OCI-LY7 (cell line): ENCODE data around the gene PDZD2. TPM values are rescaled to one million over a fixed set of nuclear protein-coding genes. Genes with fewer than 3 reads are reported as not detected.

Experiments used
- BruUV-seq: library from RNA; stranded (reverse); fragments of 400-500 nt; replicated peaks from 2 replicates; lab custom pipeline; 2021; lab: Mats Ljungman, UMichigan
- CTCF ChIA-PET: fragments of 300-600 bp; sonication (Branson Sonifier 250); formaldehyde crosslinking; loops from one replicate; lab custom pipeline; 2022; ENCODE audit warnings: antibody characterized with exemption; ENCODE audit not compliant: unreplicated experiment; lab: Charles Lee
- POLR2A ChIA-PET: fragments of 300-600 bp; sonication (Branson Sonifier 250); formaldehyde crosslinking; loops from one replicate; lab custom pipeline; 2022; ENCODE audit warnings: antibody characterized with exemption; lab: Charles Lee
- DNase-seq: peaks from one replicate; pipeline ENCODE4 v3.0.0-alpha.2; 2015; ENCODE audit warnings: low spot score
- H2AFZ ChIP-seq: fragments of 200-600 bp; sonication (generic), shearing (Covaris generic); 2 replicates; pipeline ENCODE4 v1.6.1; 2014; ENCODE audit warnings: mild to moderate bottlenecking, antibody characterized with exemption, low read length, moderate library complexity
- H3K27ac ChIP-seq: fragments of 200-600 bp; sonication (generic); 2 replicates; pipeline ENCODE4 v1.5.1; 2014; ENCODE audit warnings: mixed run types, low read depth, mild to moderate bottlenecking, moderate library complexity, low read length, inconsistent platforms; ENCODE audit not compliant: poor library complexity, severe bottlenecking
- H3K36me3 ChIP-seq: fragments of 200-600 bp; sonication (generic); 2 replicates; pipeline ENCODE4 v1.6.1; 2014; ENCODE audit warnings: mild to moderate bottlenecking, antibody characterized with exemption, low read length, moderate library complexity, mixed read lengths; ENCODE audit not compliant: insufficient read depth
- H3K4me1 ChIP-seq: fragments of 200-600 bp; sonication (generic); 2 replicates; pipeline ENCODE4 v1.5.1; 2014; ENCODE audit warnings: mild to moderate bottlenecking, low read length; ENCODE audit not compliant: insufficient read depth, poor library complexity, severe bottlenecking
- H3K4me2 ChIP-seq: fragments of 200-600 bp; sonication (generic); 2 replicates; pipeline ENCODE4 v1.6.1; 2014; ENCODE audit warnings: mild to moderate bottlenecking, low read length
- H3K4me3 ChIP-seq: fragments of 200-600 bp; sonication (generic); 2 replicates; pipeline ENCODE4 v1.5.1; 2014; ENCODE audit warnings: mild to moderate bottlenecking, low read depth, low read length; ENCODE audit not compliant: poor library complexity, severe bottlenecking
- H3K79me2 ChIP-seq: fragments of 200-600 bp; sonication (generic); 2 replicates; pipeline ENCODE4 v1.6.1; 2016; ENCODE audit warnings: low read depth, mild to moderate bottlenecking, low read length, moderate library complexity, mixed read lengths; ENCODE audit not compliant: insufficient read depth
- H3K9me2 ChIP-seq: fragments of 200-600 bp; sonication (generic); 2 replicates; pipeline ENCODE4 v1.6.1; 2016; ENCODE audit warnings: mild to moderate bottlenecking, low read length, mixed read lengths; ENCODE audit not compliant: insufficient read depth
- H3K9me3 ChIP-seq: fragments of 200-600 bp; sonication (generic); 2 replicates; pipeline ENCODE4 v1.6.1; 2014; ENCODE audit warnings: mild to moderate bottlenecking, mixed run types, low read length, mixed read lengths
- H4K20me1 ChIP-seq: fragments of 200-600 bp; sonication (generic); 2 replicates; pipeline ENCODE4 v1.6.1; 2014; ENCODE audit warnings: mild to moderate bottlenecking, antibody characterized with exemption, low read length, moderate library complexity, mixed read lengths; ENCODE audit not compliant: insufficient read depth
- CTCF ChIP-seq: fragments of 200-600 bp; sonication (generic); conservative IDR thresholded peaks from 2 replicates; pipeline ENCODE4 v1.5.1; 2014; ENCODE audit warnings: mild to moderate bottlenecking, antibody characterized with exemption, low read length, moderate library complexity, mixed read lengths
- EZH2phosphoT487 ChIP-seq: fragments of 200-600 bp; sonication (generic); IDR thresholded peaks from 2 replicates; pipeline ENCODE4 v1.6.1; 2018; ENCODE audit warnings: low read depth, borderline replicate concordance, mild to moderate bottlenecking, mixed run types, antibody characterized with exemption, low read length, moderate library complexity, mixed read lengths
- intact Hi-C: fragments of 100-400 bp; cut with micrococcal nuclease; formaldehyde crosslinking; loops from one replicate; pipeline ENCODE4 v1.10.0; 2022; ENCODE audit not compliant: unreplicated experiment
- total RNA-seq, 2 experiments: library from RNA; depleted of rRNA in 1 of 2; stranded (reverse); fragments of >200 nt in 1 of 2; shearing (Covaris generic) in 1 of 2; gene quantifications; 2 replicates each; pipeline ENCODE4 v1.2.3, GENCODE V29; 2014 to 2022

PDZD2 gene
- total RNA-seq, 2 experiments from 2014 or later: 8.6 to 10.6 TPM

GRCh38 chr5:31733371-31733770, 94.4 kb downstream of the PDZD2 start:
- Histone ChIP-seq H3K9me3 (no peaks in the 10 kb centered on the region), H3K36me3 (no peaks in the 10 kb centered on the region), H3K79me2 (no peaks in the 10 kb centered on the region), H3K27ac (no peak overlapping the region), H3K4me1 (no peaks in the 10 kb centered on the region), H3K9me2 (no peaks in the 10 kb centered on the region), H3K4me2 (no peak overlapping the region), H2AFZ (no peak overlapping the region), H4K20me1 (no peaks in the 10 kb centered on the region), H3K4me3 (no peak overlapping the region)
- DNase-seq: no peak
- TF ChIP-seq EZH2phosphoT487 (no peak), CTCF (no peak)
- POLR2A ChIA-PET: interaction anchor here (1.3 kb wide), 1 partner anchor 11 kb away, joined by 4 read pairs; no protein-coding TSS in a partner anchor
- intact Hi-C loops: no loop called here
- no TSS peak for BruUV-seq
- CTCF ChIA-PET: no interaction called here

GRCh38 chr5:31736127-31736526, 97.2 kb downstream of the PDZD2 start:
- Histone ChIP-seq H3K4me2 (no peak overlapping the region), H4K20me1 (no peaks in the 10 kb centered on the region), H3K36me3 (no peaks in the 10 kb centered on the region), H3K27ac (no peak overlapping the region), H3K4me3 (no peak overlapping the region), H3K4me1 (no peaks in the 10 kb centered on the region), H3K9me2 (no peaks in the 10 kb centered on the region), H3K79me2 (no peaks in the 10 kb centered on the region), H2AFZ (no peak overlapping the region), H3K9me3 (no peaks in the 10 kb centered on the region)
- no peak for TF ChIP-seq CTCF
- no TSS peak for BruUV-seq
- DNase-seq: no peak
- intact Hi-C loops: no loop called here
- POLR2A ChIA-PET: no interaction called here
- CTCF ChIA-PET: no interaction called here

GRCh38 chr5:31738199-31738598, 99.3 kb downstream of the PDZD2 start:
- Histone ChIP-seq H3K9me2 (no peaks in the 10 kb centered on the region), H3K4me2 (no peak overlapping the region), H2AFZ (no peak overlapping the region), H3K79me2 (no peaks in the 10 kb centered on the region), H3K9me3 (no peaks in the 10 kb centered on the region), H3K27ac (no peak overlapping the region), H3K4me3 (no peak overlapping the region), H3K36me3 (no peaks in the 10 kb centered on the region), H4K20me1 (no peaks in the 10 kb centered on the region), H3K4me1 (no peaks in the 10 kb centered on the region)
- intact Hi-C loops: no loop called here
- ChIA-PET POLR2A (no interaction called here), CTCF (no interaction called here)
- TF ChIP-seq CTCF (no peak), EZH2phosphoT487 (no peak)
- no peak for DNase-seq
- no TSS peak for BruUV-seq
